Measurements from ENCODE around the gene TMEM170A. TPM values are rescaled to one million over a fixed set of nuclear protein-coding genes. Genes with fewer than 3 reads are reported as not detected.

Gene TMEM170A
- total and polyA plus RNA-seq, 2 of the 13 experiments (the other 11 are each of a cell fraction or from before 2014, with no cell fraction given), result 35.7 to 39.7 TPM

DNA sequence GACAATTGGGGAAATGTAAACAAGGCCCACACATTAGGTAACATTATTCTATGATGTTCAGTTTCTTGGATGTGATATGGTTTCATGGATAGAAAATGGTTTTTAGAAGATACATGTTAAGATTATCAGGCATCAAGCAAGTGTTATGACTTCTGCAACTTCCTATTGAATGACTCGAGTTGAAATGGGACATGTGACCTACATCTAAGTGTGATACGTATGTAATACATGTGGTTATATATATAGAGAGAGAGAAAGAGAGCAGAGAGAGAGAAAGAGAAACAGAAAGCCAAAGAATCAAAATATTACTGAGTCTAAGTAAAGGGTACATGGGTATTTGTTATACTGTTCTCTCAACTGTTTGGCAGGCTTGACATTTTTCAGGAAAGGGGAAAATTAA lies 1.7 kb downstream of the TMEM170A start:
- CTCF ChIA-PET (ENCODE audit: low intra/inter-chr PET ratio, low total read pairs), result no interaction called here
- no peaks in the 10 kb centered on the region for H3K9me3 ChIP-seq (ENCODE audit: low read length)
- H3K4me2 ChIP-seq (ENCODE audit: low read depth, low read length), result peak overlapping the region; percentile 74
- FAIRE-seq (peak; percentile 32), DNase-seq (ENCODE audit: low spot score) (no peak), ATAC-seq (no peak)
- H3K36me3 ChIP-seq (replicated peaks in 1 of 2; ENCODE audit: control insufficient read depth in 1 of 2, insufficient read depth in 2 of 2, low read length in 2 of 2), result peaks cover 0 to 4% of the 10 kb centered on the region in 2 experiments; a peak in 3 of 5 replicates
- no peak overlapping the region for H3K27ac ChIP-seq (ENCODE audit: extremely low read length, insufficient read depth, low read length)
- 25% methylated on average over 2 of the region's 2 CpGs for WGBS (ENCODE audit: low lambda C conversion rate)
- peaks cover 66% of the 10 kb centered on the region for H3K4me1 ChIP-seq (ENCODE audit: insufficient read depth, low read length)
- H3K27me3 ChIP-seq (ENCODE audit: control insufficient read depth in 1 of 2, insufficient read depth in 2 of 2, low read length in 2 of 2), result no peaks in the 10 kb centered on the region
- peak overlapping the region; percentile 86 to 91 (median 91) for H3K4me3 ChIP-seq (replicated peaks in 1 of 3; ENCODE audit: insufficient read depth in 1 of 3, low read depth in 2 of 3, low read length in 3 of 3)
- in situ Hi-C loops (cut with HindIII; ENCODE audit: extremely low pct_ligation_motif_present, low pct_unique_long_range_greater_than_20kb) (no loop called here), intact Hi-C loops (cut with micrococcal nuclease; ENCODE audit: unreplicated experiment) (loop anchor here (5.0 kb wide), 2 partner anchors 201 to 761 kb away; partner anchors contain the start of gene MLKL)
- no peak overlapping the region for H2AFZ ChIP-seq (ENCODE audit: low read length)
- peaks cover 58% of the 10 kb centered on the region for H3K79me2 ChIP-seq (ENCODE audit: insufficient read depth, low read length)
- peak overlapping the region; percentile 92 for H3K9ac ChIP-seq (ENCODE audit: insufficient read depth, low read depth, low read length)
- POLR2A ChIA-PET, result no interaction called here
- BruUV-seq (replicated peaks), result no TSS peak
- H4K20me1 ChIP-seq (ENCODE audit: insufficient read depth, low read length), result peaks cover 20% of the 10 kb centered on the region
- no peak for TF ChIP-seq MAFK (conservative IDR thresholded peaks at IDR 0.05 in 1 of 2, IDR thresholded peaks at IDR 0.05 in 1 of 2; ENCODE audit: low read length in 2 of 2)
- no peak for TF ChIP-seq NPAS2 (CRISPR knock-in tag; IDR thresholded peaks at IDR 0.05; ENCODE audit: borderline replicate concordance)
- no peak for TF ChIP-seq SIN3A (IDR thresholded peaks at IDR 0.05; ENCODE audit: borderline replicate concordance, low read depth, low read length)
- no peak for TF ChIP-seq DNMT1 (CRISPR knock-in tag; IDR thresholded peaks at IDR 0.05)
- TF ChIP-seq TFAP4 (IDR thresholded peaks at IDR 0.05; ENCODE audit: borderline replicate concordance, low read depth), result no peak
- TF ChIP-seq TBX3 (IDR thresholded peaks at IDR 0.05; ENCODE audit: borderline replicate concordance), result no peak
- TF ChIP-seq, protein P1, sequence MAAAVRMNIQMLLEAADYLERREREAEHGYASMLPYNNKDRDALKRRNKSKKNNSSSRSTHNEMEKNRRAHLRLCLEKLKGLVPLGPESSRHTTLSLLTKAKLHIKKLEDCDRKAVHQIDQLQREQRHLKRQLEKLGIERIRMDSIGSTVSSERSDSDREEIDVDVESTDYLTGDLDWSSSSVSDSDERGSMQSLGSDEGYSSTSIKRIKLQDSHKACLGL (CRISPR knock-in tag; IDR thresholded peaks at IDR 0.05), result no peak
- no peak for TF ChIP-seq ZNF672 (CRISPR knock-in tag; IDR thresholded peaks at IDR 0.05)
- no peak for TF ChIP-seq ZNF224 (CRISPR knock-in tag; IDR thresholded peaks at IDR 0.05)
- no peak for TF ChIP-seq ISL2 (CRISPR knock-in tag; IDR thresholded peaks at IDR 0.05)
- TF ChIP-seq, protein P2, sequence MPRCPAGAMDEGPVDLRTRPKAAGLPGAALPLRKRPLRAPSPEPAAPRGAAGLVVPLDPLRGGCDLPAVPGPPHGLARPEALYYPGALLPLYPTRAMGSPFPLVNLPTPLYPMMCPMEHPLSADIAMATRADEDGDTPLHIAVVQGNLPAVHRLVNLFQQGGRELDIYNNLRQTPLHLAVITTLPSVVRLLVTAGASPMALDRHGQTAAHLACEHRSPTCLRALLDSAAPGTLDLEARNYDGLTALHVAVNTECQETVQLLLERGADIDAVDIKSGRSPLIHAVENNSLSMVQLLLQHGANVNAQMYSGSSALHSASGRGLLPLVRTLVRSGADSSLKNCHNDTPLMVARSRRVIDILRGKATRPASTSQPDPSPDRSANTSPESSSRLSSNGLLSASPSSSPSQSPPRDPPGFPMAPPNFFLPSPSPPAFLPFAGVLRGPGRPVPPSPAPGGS (CRISPR knock-in tag; IDR thresholded peaks at IDR 0.05), result no peak
- no peak for TF ChIP-seq CHD2 (IDR thresholded peaks at IDR 0.05; ENCODE audit: low read depth, low read length)
- TF ChIP-seq ZUFSP (CRISPR knock-in tag; IDR thresholded peaks at IDR 0.05; ENCODE audit: borderline replicate concordance), result no peak
- TF ChIP-seq PCBP2 (optimal IDR thresholded peaks at IDR 0.05; ENCODE audit: low read depth, low read length, poor library complexity, severe bottlenecking), result no peak
- TF ChIP-seq GPN1 (CRISPR knock-in tag; IDR thresholded peaks at IDR 0.05; ENCODE audit: borderline replicate concordance), result no peak
- TF ChIP-seq E2F5 (CRISPR knock-in tag; conservative IDR thresholded peaks at IDR 0.05), result no peak
- TF ChIP-seq FOXP4 (CRISPR knock-in tag; IDR thresholded peaks at IDR 0.05), result no peak
